Measurements from ENCODE around the gene C1orf52. TPM values are rescaled to one million over a fixed set of nuclear protein-coding genes. Genes with fewer than 3 reads are reported as not detected.

The C1orf52 gene
- total RNA-seq, 1 experiment from 2014 or later: 44.5 TPM

GRCh38 chr1:85216697-85217096, 42.8 kb downstream of the C1orf52 start (continued):
- no peak for TF ChIP-seq ERG (CRISPR knock-in tag; IDR thresholded peaks at IDR 0.05)
- no peak for TF ChIP-seq MXD4 (CRISPR knock-in tag; IDR thresholded peaks at IDR 0.05; ENCODE audit: borderline replicate concordance)
- TF ChIP-seq ZNF532 (CRISPR knock-in tag; IDR thresholded peaks at IDR 0.05; ENCODE audit: borderline replicate concordance): no peak
- no peak for TF ChIP-seq FOXJ3 (CRISPR knock-in tag; IDR thresholded peaks at IDR 0.05; ENCODE audit: borderline replicate concordance)
- no peak for TF ChIP-seq IRF1 (CRISPR knock-in tag; IDR thresholded peaks at IDR 0.05)
- no peak for TF ChIP-seq ZNF396 (CRISPR knock-in tag; IDR thresholded peaks at IDR 0.05; ENCODE audit: borderline replicate concordance)
- no peak for TF ChIP-seq NFYB (CRISPR knock-in tag; conservative IDR thresholded peaks at IDR 0.05; ENCODE audit: low read depth)
- TF ChIP-seq E2F5 (CRISPR knock-in tag; IDR thresholded peaks at IDR 0.05): no peak
- no peak for TF ChIP-seq SOX15 (CRISPR knock-in tag; IDR thresholded peaks at IDR 0.05)

- POLR2A ChIA-PET: no interaction called here
- DNase-seq (ENCODE audit: low spot score) (no peak), ATAC-seq (no peak)
- Mint-ChIP-seq H3K4me1 (peaks cover 6% of the 10 kb centered on the region), H3K4me3 (no peak overlapping the region), H3K27ac (no peak overlapping the region), H3K36me3 (no peaks in the 10 kb centered on the region), H3K27me3 (ENCODE audit: low read depth) (no peaks in the 10 kb centered on the region), H3K9me3 (0 out of 2 replicates have a peak, but pooled peaks cover 5% of the 10 kb centered on the region)
- CTCF ChIA-PET: interaction anchor here (1.3 to 2.2 kb wide), 2 partner anchors 25 to 45 kb away, joined by 3 to 7 read pairs; partner anchors contain the start of gene C1orf52
- TF ChIP-seq ERG (CRISPR knock-in tag; IDR thresholded peaks at IDR 0.05) (no peak), GABPB1 (CRISPR knock-in tag; IDR thresholded peaks at IDR 0.05) (no peak), CREM (CRISPR knock-in tag; IDR thresholded peaks at IDR 0.05) (no peak), RELA (CRISPR knock-in tag; IDR thresholded peaks at IDR 0.05; ENCODE audit: borderline replicate concordance) (no peak), TEAD1 (CRISPR knock-in tag; IDR thresholded peaks at IDR 0.05) (no peak), TEAD4 (CRISPR knock-in tag; IDR thresholded peaks at IDR 0.05) (no peak), USF1 (CRISPR knock-in tag; IDR thresholded peaks at IDR 0.05) (no peak)
Measured at GRCh38 chr1:85214654-85215053, 44.8 kb downstream of the C1orf52 start.
